ENCODE data around the gene HMGXB3.

The HMGXB3 gene

GRCh38 chr5:150000256-150000989, at the start of gene HMGXB3, which contains the start of gene TIGD6:
HMGXB3 (plus strand) TSS chr5:150000739; CDS start chr5:150004853, 4,114 bp downstream.
TIGD6 (minus strand) TSS chr5:150000654; CDS start chr5:149996348, 4,306 bp downstream.
- DNase-seq (ENCODE audit: low read depth), result peak; percentile 96

- no peak for DNase-seq (ENCODE audit: low read depth)
These were observed 49.3 kb upstream of the HMGXB3 start for GRCh38 chr5:149951138-149951749.

GRCh38 chr5:149953436-149954121, 47.0 kb upstream of the HMGXB3 start:
- no peak for DNase-seq (ENCODE audit: low read depth)

GRCh38 chr5:149954798-149955197, 45.7 kb upstream of the HMGXB3 start:
- no peak for DNase-seq (ENCODE audit: low read depth)

- peak; percentile 80 for DNase-seq (ENCODE audit: low read depth)
These were observed 43.9 kb upstream of the HMGXB3 start for GRCh38 chr5:149956685-149957084.

GRCh38 chr5:149957855-149958254, 42.7 kb upstream of the HMGXB3 start:
- DNase-seq (ENCODE audit: low read depth), result peak; percentile 85

- DNase-seq (ENCODE audit: low read depth), result peak; percentile 57
These were observed 40.9 kb upstream of the HMGXB3 start for GRCh38 chr5:149959406-149960236.

GRCh38 chr5:149960272-149961185, 40.0 kb upstream of the HMGXB3 start, which contains the start of gene SLC26A2:
SLC26A2 (plus strand) TSS chr5:149960758; CDS start chr5:149977653, 16,895 bp downstream.
- peak; percentile 98 for DNase-seq (ENCODE audit: low read depth)

- DNase-seq (ENCODE audit: low read depth), result no peak
These were observed 39.3 kb upstream of the HMGXB3 start for GRCh38 chr5:149961186-149961685.

GRCh38 chr5:149961957-149962409, 38.6 kb upstream of the HMGXB3 start:
- peak; percentile 63 for DNase-seq (ENCODE audit: low read depth)

GRCh38 chr5:149962601-149963300, 37.8 kb upstream of the HMGXB3 start:
- no peak for DNase-seq (ENCODE audit: low read depth)

- DNase-seq (ENCODE audit: low read depth), result no peak
These were observed 36.8 kb upstream of the HMGXB3 start for GRCh38 chr5:149963729-149964128.

GRCh38 chr5:149966946-149967345, 33.6 kb upstream of the HMGXB3 start:
- DNase-seq (ENCODE audit: low read depth), result no peak

GRCh38 chr5:149969181-149969930, 31.2 kb upstream of the HMGXB3 start:
- no peak for DNase-seq (ENCODE audit: low read depth)

- DNase-seq (ENCODE audit: low read depth), result no peak
These were observed 25.1 kb upstream of the HMGXB3 start for GRCh38 chr5:149975409-149975808.

- no peak for DNase-seq (ENCODE audit: low read depth)
These were observed 20.6 kb upstream of the HMGXB3 start for GRCh38 chr5:149979896-149980295.

GRCh38 chr5:149981206-149981605, 19.3 kb upstream of the HMGXB3 start:
- DNase-seq (ENCODE audit: low read depth), result no peak

GRCh38 chr5:149982505-149982904, 18.0 kb upstream of the HMGXB3 start:
- DNase-seq (ENCODE audit: low read depth), result no peak

- DNase-seq (ENCODE audit: low read depth), result no peak
These were observed 12.4 kb upstream of the HMGXB3 start for GRCh38 chr5:149988126-149988525.

All from EH (cell line).